ENCODE measurements around the gene C1orf174. TPM values are rescaled to one million over a fixed set of nuclear protein-coding genes. Genes with fewer than 3 reads are reported as not detected.

Gene C1orf174
- total RNA-seq, 2 experiments from 2014 or later = 16.8 to 18.5 TPM

DNA sequence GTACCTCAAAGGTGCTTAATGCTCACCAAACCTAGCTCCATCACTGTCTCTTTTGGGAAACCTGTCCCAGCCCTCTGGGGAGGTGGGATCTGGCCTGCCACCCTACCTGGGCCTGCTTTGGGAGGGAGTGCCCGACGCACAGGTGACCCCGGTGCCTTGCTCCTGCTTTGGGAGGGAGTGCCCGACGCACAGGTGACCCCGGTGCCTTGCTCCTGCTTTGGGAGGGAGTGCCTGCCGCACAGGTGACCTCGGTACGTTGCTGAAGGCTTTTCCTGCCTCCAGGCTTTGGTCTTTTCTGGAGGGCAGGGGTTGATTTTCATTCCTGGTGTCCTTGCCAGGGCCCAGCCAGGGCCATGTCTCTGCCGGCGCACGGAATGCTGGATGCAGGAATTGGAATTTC is 25.2 kb upstream of the C1orf174 start:
- Histone ChIP-seq H3K4me1 (ENCODE audit: insufficient read depth, low read length) (peaks cover 3% of the 10 kb centered on the region), H3K27ac (ENCODE audit: low read depth in 1 of 2, low read length in 2 of 2) (no peak overlapping the region), H3K36me3 (ENCODE audit: insufficient read depth, low read length) (no peaks in the 10 kb centered on the region), H3K9me3 (ENCODE audit: control insufficient read depth in 1 of 2, insufficient read depth in 1 of 2, low read length in 2 of 2) (no peaks in the 10 kb centered on the region), H3K4me3 (ENCODE audit: low read length) (no peak overlapping the region), H3K27me3 (ENCODE audit: control insufficient read depth in 1 of 2, insufficient read depth in 2 of 2, low read length in 2 of 2) (no peaks in the 10 kb centered on the region)
- no peak for DNase-seq
- Mint-ChIP-seq H3K27ac (no peak overlapping the region), H3K36me3 (ENCODE audit: low read depth) (no peaks in the 10 kb centered on the region), H3K4me3 (no peak overlapping the region), H3K9me3 (no peaks in the 10 kb centered on the region), H3K4me1 (ENCODE audit: low read depth) (no peaks in the 10 kb centered on the region), H3K27me3 (peaks cover 6% of the 10 kb centered on the region)
- intact Hi-C loops (cut with DNase I, micrococcal nuclease) = no loop called here
- ChIA-PET POLR2A (no interaction called here), CTCF (no interaction called here)
- no peak for ATAC-seq (ENCODE audit: poor library complexity)
- TF ChIP-seq, protein P1, sequence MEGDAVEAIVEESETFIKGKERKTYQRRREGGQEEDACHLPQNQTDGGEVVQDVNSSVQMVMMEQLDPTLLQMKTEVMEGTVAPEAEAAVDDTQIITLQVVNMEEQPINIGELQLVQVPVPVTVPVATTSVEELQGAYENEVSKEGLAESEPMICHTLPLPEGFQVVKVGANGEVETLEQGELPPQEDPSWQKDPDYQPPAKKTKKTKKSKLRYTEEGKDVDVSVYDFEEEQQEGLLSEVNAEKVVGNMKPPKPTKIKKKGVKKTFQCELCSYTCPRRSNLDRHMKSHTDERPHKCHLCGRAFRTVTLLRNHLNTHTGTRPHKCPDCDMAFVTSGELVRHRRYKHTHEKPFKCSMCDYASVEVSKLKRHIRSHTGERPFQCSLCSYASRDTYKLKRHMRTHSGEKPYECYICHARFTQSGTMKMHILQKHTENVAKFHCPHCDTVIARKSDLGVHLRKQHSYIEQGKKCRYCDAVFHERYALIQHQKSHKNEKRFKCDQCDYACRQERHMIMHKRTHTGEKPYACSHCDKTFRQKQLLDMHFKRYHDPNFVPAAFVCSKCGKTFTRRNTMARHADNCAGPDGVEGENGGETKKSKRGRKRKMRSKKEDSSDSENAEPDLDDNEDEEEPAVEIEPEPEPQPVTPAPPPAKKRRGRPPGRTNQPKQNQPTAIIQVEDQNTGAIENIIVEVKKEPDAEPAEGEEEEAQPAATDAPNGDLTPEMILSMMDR (IDR thresholded peaks at IDR 0.05) = no peak

- Histone ChIP-seq H3K4me3 (ENCODE audit: low read length) (no peak overlapping the region), H3K4me1 (ENCODE audit: insufficient read depth, low read length) (peaks cover 3% of the 10 kb centered on the region), H3K27ac (ENCODE audit: low read depth in 1 of 2, low read length in 2 of 2) (no peak overlapping the region), H3K36me3 (ENCODE audit: insufficient read depth, low read length) (no peaks in the 10 kb centered on the region), H3K27me3 (ENCODE audit: control insufficient read depth in 1 of 2, insufficient read depth in 2 of 2, low read length in 2 of 2) (no peaks in the 10 kb centered on the region), H3K9me3 (ENCODE audit: control insufficient read depth in 1 of 2, insufficient read depth in 1 of 2, low read length in 2 of 2) (no peaks in the 10 kb centered on the region)
- no peaks in the 10 kb centered on the region for H3K9me3 Mint-ChIP-seq
- intact Hi-C loops (cut with DNase I, micrococcal nuclease) = no loop called here
- no peaks in the 10 kb centered on the region for H3K4me1 Mint-ChIP-seq (ENCODE audit: low read depth)
- peaks cover 6% of the 10 kb centered on the region for H3K27me3 Mint-ChIP-seq
- ChIA-PET POLR2A (no interaction called here), CTCF (no interaction called here)
- ATAC-seq (ENCODE audit: poor library complexity) (no peak), DNase-seq (no peak)
- no peak overlapping the region for H3K4me3 Mint-ChIP-seq
- TF ChIP-seq, protein P1 (IDR thresholded peaks at IDR 0.05) = no peak
- H3K27ac Mint-ChIP-seq = no peak overlapping the region
- no peaks in the 10 kb centered on the region for H3K36me3 Mint-ChIP-seq (ENCODE audit: low read depth)
Measured at GRCh38 chr1:3924825-3925220, 24.8 kb upstream of the C1orf174 start.

- H3K9me3 Mint-ChIP-seq = no peaks in the 10 kb centered on the region
- TF ChIP-seq, protein P1 (IDR thresholded peaks at IDR 0.05) = no peak
- Histone ChIP-seq H3K4me1 (ENCODE audit: insufficient read depth, low read length) (peaks cover 3% of the 10 kb centered on the region), H3K9me3 (ENCODE audit: control insufficient read depth in 1 of 2, insufficient read depth in 1 of 2, low read length in 2 of 2) (no peaks in the 10 kb centered on the region), H3K27ac (ENCODE audit: low read depth in 1 of 2, low read length in 2 of 2) (no peak overlapping the region), H3K36me3 (ENCODE audit: insufficient read depth, low read length) (no peaks in the 10 kb centered on the region), H3K4me3 (ENCODE audit: low read length) (no peak overlapping the region), H3K27me3 (ENCODE audit: control insufficient read depth in 1 of 2, insufficient read depth in 2 of 2, low read length in 2 of 2) (no peaks in the 10 kb centered on the region)
- peaks cover 6% of the 10 kb centered on the region for H3K27me3 Mint-ChIP-seq
- intact Hi-C loops (cut with DNase I, micrococcal nuclease) = no loop called here
- POLR2A ChIA-PET = no interaction called here
- no peaks in the 10 kb centered on the region for H3K4me1 Mint-ChIP-seq (ENCODE audit: low read depth)
- no peak for DNase-seq
- H3K4me3 Mint-ChIP-seq = no peak overlapping the region
- H3K36me3 Mint-ChIP-seq (ENCODE audit: low read depth) = no peaks in the 10 kb centered on the region
- no peak for ATAC-seq (ENCODE audit: poor library complexity)
- no peak overlapping the region for H3K27ac Mint-ChIP-seq
- CTCF ChIA-PET = no interaction called here
Measured at GRCh38 chr1:3924186-3924824, 24.2 kb upstream of the C1orf174 start.
